NCI-H1436 (cell line): ENCODE measurements around the gene IFNB1.

Experiments
- DNase-seq: peaks from one replicate; lab custom pipeline; 2025; lab: John Stamatoyannopoulos, UW

Gene IFNB1

GRCh38 chr9:21070171-21070571 is 7.6 kb downstream of the IFNB1 start:
- DNase-seq, result no peak

GRCh38 chr9:21060919-21061561 is 16.7 kb downstream of the IFNB1 start:
- DNase-seq, result no peak

GRCh38 chr9:21056931-21057330 is 20.8 kb downstream of the IFNB1 start:
- DNase-seq, result no peak

GRCh38 chr9:21053851-21054250 is 23.9 kb downstream of the IFNB1 start:
- DNase-seq, result no peak

- DNase-seq, result no peak
Measured at GRCh38 chr9:21047281-21047691, 30.5 kb downstream of the IFNB1 start.

- no peak for DNase-seq
Measured at GRCh38 chr9:21043841-21044240, 33.9 kb downstream of the IFNB1 start.

- DNase-seq, result no peak
Measured at GRCh38 chr9:21042466-21042865, 35.3 kb downstream of the IFNB1 start.

GRCh38 chr9:21039302-21039701 is 38.4 kb downstream of the IFNB1 start:
- no peak for DNase-seq

GRCh38 chr9:21037278-21037677 is 40.5 kb downstream of the IFNB1 start:
- DNase-seq, result no peak

- DNase-seq, result no peak
Measured at GRCh38 chr9:21031808-21032183, 45.9 kb downstream of the IFNB1 start.

GRCh38 chr9:21031091-21031807 is 46.5 kb downstream of the IFNB1 start, which contains the start of gene HACD4:
Gene HACD4, minus strand, starts transcription at chr9:21031640. Its CDS starts 50 bp downstream, at chr9:21031590.
- DNase-seq, result peak; percentile 18

- no peak for DNase-seq
Measured at GRCh38 chr9:21030389-21031035, 47.2 kb downstream of the IFNB1 start.

GRCh38 chr9:21029661-21030060 is 48.1 kb downstream of the IFNB1 start:
- DNase-seq, result no peak

GRCh38 chr9:21028466-21028865 is 49.3 kb downstream of the IFNB1 start:
- no peak for DNase-seq

GRCh38 chr9:21027295-21027694 is 50.4 kb downstream of the IFNB1 start:
- no peak for DNase-seq
